PC-3 (cell line): ENCODE data around the gene CNTNAP2. TPM values are rescaled to one million over a fixed set of nuclear protein-coding genes. Genes with fewer than 3 reads are reported as not detected.

Experiments
- ATAC-seq: fragments of 200-7000 bp; cut with Tn5 transposase; 2 replicates; pipeline ENCODE4 v1.9.1; 2020; ENCODE audit warnings: mild to moderate bottlenecking, moderate library complexity
- BruUV-seq: library from RNA; stranded (reverse); fragments of 400-500 nt; replicated peaks from 2 replicates; lab custom pipeline; 2021; lab: Mats Ljungman, UMichigan
- CTCF ChIA-PET: fragments of 300-600 bp; sonication (Branson Sonifier 250); formaldehyde crosslinking; loops from one replicate; lab custom pipeline; 2022; ENCODE audit warnings: antibody characterized with exemption; lab: Charles Lee
- POLR2A ChIA-PET: fragments of 300-600 bp; sonication (Branson Sonifier 250); formaldehyde crosslinking; loops from one replicate; lab custom pipeline; 2022; ENCODE audit warnings: antibody characterized with exemption; ENCODE audit not compliant: unreplicated experiment; lab: Charles Lee
- DNase-seq: peaks from one replicate; pipeline ENCODE4 v3.0.0-alpha.2; 2015
- H2AFZ ChIP-seq: fragments of 300-600 bp; sonication (generic); 2 replicates; pipeline ENCODE4 v1.6.0; 2016; ENCODE audit warnings: antibody characterized with exemption, low read length
- H3F3A ChIP-seq: fragments of 300-600 bp; sonication (generic); one replicate; pipeline ENCODE4 v1.6.0; 2017; ENCODE audit warnings: antibody characterized with exemption, low read length, control low read depth, mild to moderate bottlenecking; ENCODE audit not compliant: unreplicated experiment
- H3K27ac ChIP-seq: fragments of 300-600 bp; sonication (generic); 2 replicates; pipeline ENCODE4 v1.5.1; 2016; ENCODE audit warnings: mild to moderate bottlenecking, low read length
- H3K27me3 ChIP-seq: fragments of 300-600 bp; sonication (generic); 2 replicates; pipeline ENCODE4 v1.6.1; 2016; ENCODE audit warnings: low read length, mixed read lengths
- H3K36me3 ChIP-seq: fragments of 300-600 bp; sonication (generic); 2 replicates; pipeline ENCODE4 v1.6.1; 2016; ENCODE audit warnings: low read depth, mixed run types, low read length, mixed read lengths
- H3K4me1 ChIP-seq: fragments of 300-600 bp; sonication (generic); 2 replicates; pipeline ENCODE4 v1.5.1; 2016; ENCODE audit warnings: low read length; ENCODE audit not compliant: insufficient read depth
- H3K4me2 ChIP-seq: fragments of 300-600 bp; sonication (generic); 2 replicates; pipeline ENCODE4 v1.6.0; 2016; ENCODE audit warnings: low read length
- H3K4me3 ChIP-seq: fragments of 300-600 bp; sonication (generic); 2 replicates; pipeline ENCODE4 v1.5.1; 2016; ENCODE audit warnings: mild to moderate bottlenecking, low read length, mixed read lengths
- H3K79me2 ChIP-seq: fragments of 300-600 bp; sonication (generic); 2 replicates; pipeline ENCODE4 v1.6.1; 2017; ENCODE audit warnings: low read length, mixed read lengths
- H3K9ac ChIP-seq: fragments of 300-600 bp; sonication (generic); 2 replicates; pipeline ENCODE4 v1.6.0; 2016; ENCODE audit warnings: mild to moderate bottlenecking, low read length
- H3K9me2 ChIP-seq: fragments of 300-600 bp; sonication (generic); replicated peaks from 2 replicates; pipeline ENCODE4 v1.6.1; 2016; ENCODE audit warnings: mixed run types, low read length, mixed read lengths
- H3K9me3 ChIP-seq: fragments of 300-600 bp; sonication (generic); 2 replicates; pipeline ENCODE4 v1.6.1; 2016; ENCODE audit warnings: low read length, mixed read lengths
- H4K20me1 ChIP-seq: fragments of 300-600 bp; sonication (generic); 2 replicates; pipeline ENCODE4 v1.6.1; 2016; ENCODE audit warnings: low read length, mixed read lengths
- CTCF ChIP-seq: fragments of 300-600 bp; sonication (generic); conservative IDR thresholded peaks from 2 replicates; pipeline ENCODE4 v1.5.1; 2017; ENCODE audit warnings: antibody characterized with exemption, low read depth, mild to moderate bottlenecking, low read length
- EZH2 ChIP-seq: fragments of 300-600 bp; sonication (generic); IDR thresholded peaks from one replicate; pipeline ENCODE4 v1.6.1; 2017; ENCODE audit warnings: antibody characterized with exemption, mild to moderate bottlenecking, low read length; ENCODE audit not compliant: unreplicated experiment
- EZH2phosphoT487 ChIP-seq: fragments of 300-600 bp; sonication (generic); IDR thresholded peaks from 2 replicates; pipeline ENCODE4 v1.6.1; 2018; ENCODE audit warnings: mild to moderate bottlenecking, antibody characterized with exemption, low read length, borderline replicate concordance
- intact Hi-C: fragments of 100-400 bp; cut with micrococcal nuclease; formaldehyde crosslinking; loops from 2 replicates; pipeline ENCODE4 v1.9.0; 2023
- total RNA-seq: library from RNA; depleted of rRNA; stranded (reverse); fragments of >200 nt; gene quantifications from 2 replicates; pipeline ENCODE4 v1.2.3, GENCODE V29; 2014

CNTNAP2 gene
- total RNA-seq, 1 experiment from 2014 or later: 1.5 TPM

- TF ChIP-seq EZH2 (no peak), EZH2phosphoT487 (no peak), CTCF (no peak)
- H3K27me3 ChIP-seq: no peaks in the 10 kb centered on the region
- H3K9me3 ChIP-seq: no peaks in the 10 kb centered on the region
- H3K4me2 ChIP-seq: no peak overlapping the region
- no peaks in the 10 kb centered on the region for H4K20me1 ChIP-seq
- no TSS peak for BruUV-seq
- intact Hi-C loops: no loop called here
- no peak overlapping the region for H3K9ac ChIP-seq
- no peak overlapping the region for H2AFZ ChIP-seq
- no peak overlapping the region for H3K4me3 ChIP-seq
- no peaks in the 10 kb centered on the region for H3K4me1 ChIP-seq
- no peaks in the 10 kb centered on the region for H3K9me2 ChIP-seq
- H3K27ac ChIP-seq: no peak overlapping the region
- H3K79me2 ChIP-seq: no peaks in the 10 kb centered on the region
- POLR2A ChIA-PET: no interaction called here
- CTCF ChIA-PET: no interaction called here
- H3K36me3 ChIP-seq: no peaks in the 10 kb centered on the region
- DNase-seq: no peak
- H3F3A ChIP-seq: no peaks in the 10 kb centered on the region
- ATAC-seq: no peak
Observed at GRCh38 chr7:147380926-147381325, 1264.3 kb downstream of the CNTNAP2 start.

GRCh38 chr7:147394329-147394728, 1277.7 kb downstream of the CNTNAP2 start:
- H3K4me3 ChIP-seq: no peak overlapping the region
- no peaks in the 10 kb centered on the region for H3F3A ChIP-seq
- DNase-seq (no peak), ATAC-seq (no peak)
- no peaks in the 10 kb centered on the region for H3K9me3 ChIP-seq
- ChIA-PET CTCF (no interaction called here), POLR2A (no interaction called here)
- no peak overlapping the region for H3K9ac ChIP-seq
- BruUV-seq: no TSS peak
- H3K36me3 ChIP-seq: no peaks in the 10 kb centered on the region
- no peaks in the 10 kb centered on the region for H3K9me2 ChIP-seq
- H3K27me3 ChIP-seq: no peaks in the 10 kb centered on the region
- no peaks in the 10 kb centered on the region for H4K20me1 ChIP-seq
- intact Hi-C loops: no loop called here
- H3K27ac ChIP-seq: no peak overlapping the region
- H3K79me2 ChIP-seq: no peaks in the 10 kb centered on the region
- no peak overlapping the region for H2AFZ ChIP-seq
- no peak overlapping the region for H3K4me2 ChIP-seq
- no peaks in the 10 kb centered on the region for H3K4me1 ChIP-seq
- TF ChIP-seq CTCF: no peak
- no peak for TF ChIP-seq EZH2
- no peak for TF ChIP-seq EZH2phosphoT487

GRCh38 chr7:147400221-147400689, 1283.7 kb downstream of the CNTNAP2 start:
- POLR2A ChIA-PET: no interaction called here
- no TSS peak for BruUV-seq
- H3K9me3 ChIP-seq: no peaks in the 10 kb centered on the region
- DNase-seq (no peak), ATAC-seq (no peak)
- H3K79me2 ChIP-seq: no peaks in the 10 kb centered on the region
- H3K27ac ChIP-seq: no peak overlapping the region
- H3K4me1 ChIP-seq: no peaks in the 10 kb centered on the region
- H3K36me3 ChIP-seq: no peaks in the 10 kb centered on the region
- no peak overlapping the region for H3K4me3 ChIP-seq
- intact Hi-C loops: no loop called here
- CTCF ChIA-PET: no interaction called here
- no peak overlapping the region for H2AFZ ChIP-seq
- no peaks in the 10 kb centered on the region for H4K20me1 ChIP-seq
- H3K9me2 ChIP-seq: no peaks in the 10 kb centered on the region
- no peak overlapping the region for H3K4me2 ChIP-seq
- H3K27me3 ChIP-seq: no peaks in the 10 kb centered on the region
- no peaks in the 10 kb centered on the region for H3F3A ChIP-seq
- TF ChIP-seq CTCF: no peak
- no peak for TF ChIP-seq EZH2
- TF ChIP-seq EZH2phosphoT487: no peak
- no peak overlapping the region for H3K9ac ChIP-seq
